ENCODE data around the gene UNC80.

- TF ChIP-seq POLR2AphosphoS5 (IDR thresholded peaks at IDR 0.05; ENCODE audit: borderline replicate concordance, low read depth, low read length) (no peak), EZH2 (IDR thresholded peaks at IDR 0.05) (no peak)
These were observed 34.7 kb downstream of the UNC80 start for GRCh38 chr2:209806318-209806717.

All from SK-N-MC (cell line).